ENCODE data around the gene SPCS1.

GRCh38 chr3:52678265-52679198, 27.4 kb upstream of the SPCS1 start:
- TF ChIP-seq CTCF (conservative IDR thresholded peaks at IDR 0.05; ENCODE audit: low read depth, low read length) = no peak
- TF ChIP-seq EZH2 (IDR thresholded peaks at IDR 0.05; ENCODE audit: borderline replicate concordance, low read depth, low read length, poor library complexity, severe bottlenecking) = no peak
